ENCODE results near the gene ALDH1B1.

Gene ALDH1B1

DNA sequence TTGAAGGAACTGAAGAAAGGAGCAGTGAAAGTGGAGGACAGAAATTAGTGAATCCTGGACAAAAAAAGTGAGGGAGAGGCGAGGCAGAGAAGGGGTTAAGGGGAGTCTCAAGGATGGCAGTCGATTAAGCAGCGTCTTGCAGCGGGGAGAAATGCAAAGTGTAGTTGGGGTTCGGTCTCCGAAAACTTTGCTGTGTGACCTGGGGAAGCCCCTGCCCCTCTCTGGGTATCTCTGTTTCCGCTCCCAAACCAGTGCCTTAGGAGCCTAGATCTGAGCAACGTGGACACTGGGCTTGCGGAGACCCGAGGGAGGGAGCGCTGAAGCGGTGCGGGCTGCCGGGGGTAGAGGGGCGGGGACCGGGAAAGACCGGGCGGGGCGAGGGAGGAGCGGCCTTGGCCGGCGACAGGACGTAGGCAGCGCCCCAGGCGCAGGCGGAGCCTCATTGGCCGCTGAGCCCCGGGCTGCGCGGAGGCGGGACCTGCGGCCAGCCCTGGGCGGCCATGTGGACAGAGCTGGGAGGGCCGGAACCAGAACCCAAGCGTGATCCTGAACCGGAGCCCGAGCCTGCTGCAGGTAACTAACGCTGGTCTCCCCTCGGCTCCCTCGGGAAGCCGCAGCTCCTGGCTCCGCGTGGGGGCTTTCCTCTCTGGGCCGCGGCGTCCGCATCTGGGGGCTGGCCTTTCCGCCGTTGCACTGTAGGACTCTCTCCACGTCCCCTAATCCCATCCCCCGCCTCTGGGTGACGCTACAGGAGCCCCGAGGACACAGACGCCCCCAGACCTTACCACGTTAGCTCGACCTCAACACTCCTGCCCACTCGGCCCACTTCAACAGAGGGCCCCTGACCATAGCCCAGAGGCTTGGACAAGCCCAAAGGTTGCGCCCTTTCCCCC lies at the start of gene ALDH1B1:
ALDH1B1 (plus strand) TSS at position 468 of the 893 bp plus-strand sequence. CDS start 3,047 bp downstream, outside the sequence.
- peak; percentile 97 for DNase-seq

DNA sequence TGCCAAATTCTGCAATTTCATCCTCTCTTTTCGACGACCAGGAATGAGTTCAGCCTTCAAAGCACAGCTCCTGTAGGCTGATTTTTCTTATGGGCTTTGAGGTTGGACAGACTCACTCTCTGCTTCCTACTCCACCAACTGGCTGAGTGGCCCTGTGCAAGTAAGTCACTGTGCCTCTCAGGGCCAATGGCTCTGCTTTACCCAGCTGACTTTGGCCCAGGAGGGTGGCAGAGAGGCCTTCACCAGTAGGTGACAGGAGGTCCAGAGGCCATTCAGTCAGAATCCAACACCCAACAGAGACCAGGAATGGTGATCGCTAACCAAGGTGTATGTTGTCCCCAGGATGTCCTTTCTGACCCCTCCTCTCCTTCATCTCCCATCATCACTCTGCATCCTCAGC lies 49.5 kb upstream of the ALDH1B1 start:
- no peak for DNase-seq

DNA sequence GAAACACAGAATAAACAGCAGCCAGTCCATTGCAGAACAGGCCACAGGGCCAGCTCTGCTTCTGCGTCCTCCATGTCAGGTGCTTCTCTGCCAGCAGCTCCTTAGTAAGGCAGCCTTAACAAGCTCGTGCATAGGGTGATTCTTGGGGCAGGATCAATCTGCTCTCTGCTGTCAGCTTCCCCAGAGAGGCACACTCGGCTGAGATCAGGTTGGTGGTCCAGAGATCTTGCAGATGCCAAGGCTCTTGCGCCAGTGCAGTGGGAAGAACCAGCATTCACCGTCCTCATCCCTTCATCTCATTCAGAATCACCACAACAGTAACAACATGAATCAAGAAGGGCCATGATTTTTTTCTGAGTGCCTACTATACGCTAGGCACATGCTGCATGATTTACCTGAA lies 49.0 kb upstream of the ALDH1B1 start:
- DNase-seq = no peak

DNA sequence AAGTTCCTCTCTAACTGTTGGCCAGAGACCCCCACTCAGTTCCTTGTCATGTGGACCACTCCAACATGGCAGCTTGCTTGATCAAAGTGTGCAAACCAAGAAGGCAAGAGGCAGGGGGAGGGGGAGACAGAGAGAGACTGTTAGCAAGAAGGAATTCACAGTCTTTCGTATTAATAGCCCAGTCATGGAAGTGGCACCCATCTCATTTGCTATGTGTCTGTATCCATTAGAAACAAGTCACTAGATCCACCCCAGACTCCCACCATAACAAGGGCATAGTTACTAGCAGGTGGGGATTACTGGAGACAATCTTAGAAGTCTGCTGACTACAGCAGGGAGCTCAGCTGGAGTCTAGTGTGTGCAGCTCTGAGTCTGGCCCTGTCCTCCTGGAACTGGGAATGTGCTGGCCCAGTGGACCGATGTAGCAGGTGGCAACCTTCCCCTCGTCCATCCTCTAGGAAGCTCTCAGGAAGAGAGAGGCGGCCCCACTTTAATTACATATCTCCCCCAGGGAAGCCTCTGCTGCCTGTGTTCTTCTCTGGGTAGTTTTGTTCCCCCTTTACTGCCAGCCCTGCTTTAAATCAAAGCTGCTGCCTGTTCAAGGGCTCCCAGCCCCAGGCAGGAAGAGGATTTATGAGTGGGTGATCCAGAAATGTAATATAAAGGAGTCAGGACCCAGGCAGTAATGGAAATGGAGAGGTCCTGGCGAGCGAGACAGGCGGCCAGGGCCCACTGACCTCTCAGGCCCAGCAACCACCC lies 47.8 kb upstream of the ALDH1B1 start:
- no peak for DNase-seq

DNA sequence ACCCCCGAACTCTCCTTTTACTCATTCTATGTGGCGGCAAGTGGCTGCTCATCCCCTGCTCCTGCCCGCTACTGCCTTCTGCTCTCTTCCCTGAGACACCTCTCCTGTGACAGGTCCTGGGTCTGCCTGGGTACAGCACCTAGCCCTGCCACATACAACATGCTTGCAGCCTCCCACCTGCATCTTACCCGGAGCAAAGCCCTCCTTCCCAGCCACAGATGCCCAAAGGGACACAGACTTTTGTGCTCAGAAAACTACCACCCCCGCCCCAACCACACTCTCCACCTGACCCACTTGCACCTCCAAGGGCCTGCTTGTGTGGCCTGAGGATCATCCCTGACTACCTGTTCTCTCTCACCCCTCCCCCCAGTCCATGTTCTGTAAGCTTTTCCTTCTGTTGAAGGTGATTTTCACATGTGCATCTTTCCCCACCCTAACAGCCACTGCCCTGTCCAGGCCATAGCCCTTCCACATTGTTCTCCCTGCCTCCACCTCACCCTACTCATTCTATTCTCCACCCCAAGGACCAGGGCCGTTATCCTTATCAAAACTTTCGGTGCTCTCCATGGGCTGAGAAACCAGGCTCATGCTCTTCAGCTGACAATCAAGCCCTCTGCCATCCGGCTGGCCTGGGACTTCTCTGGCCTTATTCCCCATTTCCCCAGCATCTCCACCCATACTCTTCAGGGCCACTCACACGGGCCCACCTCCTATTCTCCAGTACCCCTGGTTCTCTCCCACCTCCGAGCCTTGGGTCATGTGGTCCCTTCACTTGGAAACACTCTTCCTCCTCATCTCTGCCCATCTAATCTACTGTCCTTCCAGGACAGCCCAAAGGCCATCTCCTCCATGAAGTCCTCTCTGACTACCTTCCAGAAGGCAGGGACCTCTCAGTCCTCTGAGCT lies 46.4 kb upstream of the ALDH1B1 start:
- DNase-seq = no peak

DNA sequence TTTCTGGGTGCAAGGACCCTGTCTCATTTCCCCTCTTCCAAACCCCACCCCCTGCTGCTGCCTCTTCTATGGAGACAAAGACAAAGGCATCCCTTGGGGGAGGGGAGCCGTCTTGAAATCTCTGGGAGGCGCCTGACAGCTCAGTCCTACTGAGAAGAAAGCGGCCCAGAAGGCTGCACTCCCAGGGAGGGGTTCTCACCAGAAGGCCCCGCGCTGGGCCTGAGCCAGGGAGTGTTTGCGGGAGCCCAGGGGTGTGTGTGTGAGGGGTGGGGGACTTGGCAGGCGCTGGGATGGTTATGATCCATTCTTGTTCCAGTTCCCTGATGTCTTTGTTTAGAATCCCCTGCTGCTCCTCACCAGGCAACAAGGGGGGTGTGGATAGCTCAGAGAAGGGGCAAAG lies 45.7 kb upstream of the ALDH1B1 start:
- peak; percentile 54 for DNase-seq

DNA sequence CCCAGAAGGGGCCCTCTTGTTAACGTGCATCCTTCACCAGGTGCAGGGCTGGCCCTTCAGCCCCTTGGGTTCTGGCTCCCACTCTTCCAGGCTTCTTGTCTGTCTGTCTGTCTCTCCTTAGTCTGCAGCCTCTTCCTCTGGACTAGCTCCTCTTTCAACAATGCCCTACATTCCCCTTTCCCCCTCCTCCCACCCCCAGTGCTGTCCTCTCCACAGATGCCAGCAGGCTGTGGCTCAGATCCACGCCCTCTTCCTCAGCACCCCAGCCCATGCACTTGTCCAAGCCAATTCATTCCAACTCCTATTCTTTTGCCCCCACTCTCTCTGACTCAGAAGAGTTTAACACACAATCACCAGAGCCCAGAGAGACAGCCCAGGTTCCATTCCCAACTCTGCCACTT lies 45.2 kb upstream of the ALDH1B1 start:
- DNase-seq = no peak

DNA sequence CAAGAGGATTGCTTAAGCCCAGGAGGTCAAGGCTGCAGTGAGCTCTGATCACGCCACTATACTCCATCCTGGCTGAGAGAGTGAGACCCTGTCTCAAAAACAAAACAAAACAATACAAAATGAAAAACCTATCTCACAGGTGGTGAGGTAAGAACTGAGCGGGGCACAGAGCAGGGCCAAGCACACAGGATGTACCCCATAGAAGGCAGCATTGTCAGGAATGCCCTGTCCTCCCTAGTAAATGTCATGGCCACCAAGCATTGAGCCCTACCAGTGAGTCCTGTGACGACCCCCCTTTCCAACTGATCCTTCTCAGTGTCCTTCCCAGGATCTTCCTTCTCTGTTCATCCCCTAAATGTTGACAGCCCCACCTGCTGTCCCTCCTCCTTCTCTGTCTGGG lies 44.6 kb upstream of the ALDH1B1 start:
- no peak for DNase-seq

DNA sequence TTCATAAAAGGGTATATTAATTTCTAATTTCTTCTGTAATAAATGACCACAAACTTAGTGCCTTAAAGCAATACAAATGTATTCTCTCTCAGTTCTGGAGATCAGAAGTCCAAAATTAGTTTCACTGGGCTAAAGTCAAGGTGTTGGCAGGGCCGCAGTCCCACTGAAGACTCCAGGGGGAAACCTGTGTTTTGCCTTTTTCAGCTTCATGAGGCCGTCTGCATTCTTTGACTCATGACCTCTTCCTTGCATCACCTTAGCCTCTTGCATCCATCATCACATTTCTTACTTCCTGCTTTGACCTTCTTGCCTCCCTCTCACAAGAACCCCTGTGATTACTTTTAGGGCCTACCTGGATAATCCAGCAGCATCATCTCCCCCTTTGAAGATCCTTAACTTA lies 42.0 kb upstream of the ALDH1B1 start:
- no peak for DNase-seq

DNA sequence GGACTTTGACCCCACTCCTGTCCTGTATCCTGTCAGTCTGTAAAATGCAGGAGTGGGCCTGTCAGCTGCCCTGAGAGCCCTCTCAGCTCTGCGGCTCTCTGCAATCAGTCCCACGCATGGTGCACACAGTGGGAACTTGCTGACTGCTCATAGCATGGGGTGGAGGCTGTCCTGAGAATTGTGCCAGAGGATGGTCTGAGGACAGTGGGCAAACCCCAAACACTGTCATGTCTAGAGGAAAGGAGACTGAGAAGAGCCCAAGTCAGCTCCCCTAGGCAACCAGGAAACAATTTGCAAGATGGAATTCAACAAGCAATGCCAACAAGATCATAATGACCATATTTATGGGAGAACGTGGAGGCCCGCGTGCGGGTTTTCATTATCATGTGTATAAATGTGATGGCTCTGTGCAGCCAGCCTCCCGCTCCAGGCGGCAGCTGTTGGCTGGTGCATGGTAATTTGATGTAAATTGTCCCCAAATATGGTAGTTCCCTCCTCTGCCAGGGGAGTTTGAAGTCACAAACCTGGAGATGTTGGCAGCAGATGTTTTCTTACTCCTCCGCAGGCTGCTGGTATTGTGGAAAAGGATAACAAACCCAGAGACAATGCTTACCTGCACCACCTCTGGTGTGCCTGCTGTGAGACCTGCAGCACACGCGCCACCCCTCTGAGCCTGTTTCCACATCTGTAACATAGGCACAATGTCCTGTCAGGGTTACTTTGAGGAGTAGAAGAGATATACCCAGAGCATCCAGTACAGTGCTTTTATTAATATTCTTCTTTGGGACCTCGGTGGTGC lies 39.8 kb upstream of the ALDH1B1 start:
- peak; percentile 81 for DNase-seq

DNA sequence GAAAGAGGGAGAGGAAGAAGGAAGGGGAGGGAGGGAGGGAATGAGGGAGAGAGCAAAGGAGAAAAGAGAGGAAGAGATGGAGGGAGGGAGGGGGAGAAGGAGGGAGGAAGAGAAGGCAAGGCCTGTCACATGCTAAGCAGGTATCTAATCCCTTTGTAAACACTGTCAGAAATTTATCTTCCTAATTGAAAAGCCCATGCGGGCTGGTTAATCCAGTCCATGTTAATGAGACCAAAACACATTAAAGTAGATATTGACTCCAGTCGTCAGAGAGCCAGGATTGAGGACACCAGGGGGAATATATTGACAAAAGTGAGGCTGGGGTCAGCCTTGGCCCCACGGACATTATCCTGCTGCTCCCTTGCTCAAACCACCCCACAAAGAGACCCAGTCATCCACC lies 37.4 kb upstream of the ALDH1B1 start:
- DNase-seq = peak; percentile 72

DNA sequence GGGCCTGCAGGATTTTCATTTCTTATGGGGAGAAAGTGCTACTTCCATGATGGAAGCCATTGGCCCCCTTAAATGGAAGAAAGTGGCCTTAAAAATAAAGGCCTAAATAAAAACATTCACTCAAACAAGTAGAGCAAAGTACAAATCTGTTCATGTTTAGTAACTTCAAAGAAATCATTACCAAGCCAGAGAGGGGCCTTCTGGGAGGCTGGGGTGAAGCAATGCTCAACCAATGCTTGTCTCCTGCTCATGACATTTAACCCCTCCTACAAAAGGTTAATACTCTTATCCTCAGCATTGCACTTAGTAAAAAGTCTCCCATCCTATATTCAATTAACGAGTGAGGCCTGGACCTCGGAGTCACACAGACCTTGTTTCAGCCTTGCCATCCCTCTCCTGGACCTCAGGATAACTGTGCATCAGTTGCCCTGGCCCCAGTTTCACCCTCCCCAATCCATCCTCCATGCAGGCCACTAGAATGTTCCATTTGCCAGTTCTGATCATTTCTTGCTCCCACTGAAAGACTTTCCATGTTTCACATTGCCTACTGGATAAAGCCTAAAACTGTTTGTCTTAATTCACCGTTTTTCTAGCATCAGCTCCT lies 36.9 kb upstream of the ALDH1B1 start:
- no peak for DNase-seq

DNA sequence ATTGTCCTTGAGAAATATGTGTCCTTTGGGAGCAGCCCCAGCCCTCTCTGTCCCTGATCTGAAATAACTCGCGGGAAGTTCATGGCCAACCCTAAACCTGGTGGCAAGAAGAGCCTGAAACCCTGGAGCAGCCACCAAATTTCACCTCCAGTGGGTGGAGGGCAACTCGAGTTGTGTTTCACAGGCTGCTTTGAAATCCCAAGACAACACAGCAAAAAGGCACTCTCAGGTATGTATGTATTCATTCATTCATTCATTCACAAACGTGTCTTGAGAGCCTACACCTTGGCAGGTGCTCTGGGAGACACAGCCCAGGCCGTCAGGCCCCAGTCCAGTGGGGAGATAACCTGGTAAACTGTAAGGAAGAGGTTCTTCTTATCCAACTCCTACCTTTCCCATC lies 35.7 kb upstream of the ALDH1B1 start:
- DNase-seq = no peak

DNA sequence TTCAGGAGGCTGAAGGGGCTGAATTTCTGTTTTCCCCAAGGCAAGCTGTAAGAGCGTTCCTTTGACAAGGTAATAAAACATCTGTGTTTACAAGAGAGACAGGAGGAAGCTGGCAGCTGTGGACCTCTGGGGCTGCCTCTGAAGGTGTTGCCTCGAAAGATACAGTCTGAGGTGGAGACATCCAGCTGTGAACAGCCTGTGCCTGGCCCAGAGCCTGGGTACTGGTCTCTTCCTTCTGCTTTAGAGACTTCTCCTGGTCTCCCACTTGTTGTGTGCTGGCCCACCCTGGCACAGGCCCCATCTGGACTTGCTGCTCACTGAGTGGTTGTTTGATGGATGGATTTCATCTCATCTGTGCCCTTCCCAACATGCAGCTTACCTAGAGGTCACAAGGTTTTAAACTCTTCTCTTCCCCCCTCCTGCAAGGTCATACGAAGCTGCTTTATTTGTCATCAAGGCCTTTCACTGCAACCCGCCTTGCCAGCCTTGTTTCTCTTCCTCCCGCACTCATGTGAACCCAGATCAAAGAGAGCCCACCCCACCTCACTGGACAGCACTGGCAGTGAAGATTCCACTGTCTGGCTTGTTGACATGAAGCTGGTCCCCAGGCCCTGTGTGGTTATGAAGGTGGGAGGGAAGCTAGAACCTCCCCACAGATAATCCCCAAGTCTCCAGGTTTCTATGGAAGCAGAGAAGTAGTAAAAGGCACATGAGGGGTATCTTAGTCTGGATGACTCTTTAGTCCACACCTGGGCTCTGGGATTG lies 35.0 kb upstream of the ALDH1B1 start:
- peak; percentile 20 for DNase-seq

DNA sequence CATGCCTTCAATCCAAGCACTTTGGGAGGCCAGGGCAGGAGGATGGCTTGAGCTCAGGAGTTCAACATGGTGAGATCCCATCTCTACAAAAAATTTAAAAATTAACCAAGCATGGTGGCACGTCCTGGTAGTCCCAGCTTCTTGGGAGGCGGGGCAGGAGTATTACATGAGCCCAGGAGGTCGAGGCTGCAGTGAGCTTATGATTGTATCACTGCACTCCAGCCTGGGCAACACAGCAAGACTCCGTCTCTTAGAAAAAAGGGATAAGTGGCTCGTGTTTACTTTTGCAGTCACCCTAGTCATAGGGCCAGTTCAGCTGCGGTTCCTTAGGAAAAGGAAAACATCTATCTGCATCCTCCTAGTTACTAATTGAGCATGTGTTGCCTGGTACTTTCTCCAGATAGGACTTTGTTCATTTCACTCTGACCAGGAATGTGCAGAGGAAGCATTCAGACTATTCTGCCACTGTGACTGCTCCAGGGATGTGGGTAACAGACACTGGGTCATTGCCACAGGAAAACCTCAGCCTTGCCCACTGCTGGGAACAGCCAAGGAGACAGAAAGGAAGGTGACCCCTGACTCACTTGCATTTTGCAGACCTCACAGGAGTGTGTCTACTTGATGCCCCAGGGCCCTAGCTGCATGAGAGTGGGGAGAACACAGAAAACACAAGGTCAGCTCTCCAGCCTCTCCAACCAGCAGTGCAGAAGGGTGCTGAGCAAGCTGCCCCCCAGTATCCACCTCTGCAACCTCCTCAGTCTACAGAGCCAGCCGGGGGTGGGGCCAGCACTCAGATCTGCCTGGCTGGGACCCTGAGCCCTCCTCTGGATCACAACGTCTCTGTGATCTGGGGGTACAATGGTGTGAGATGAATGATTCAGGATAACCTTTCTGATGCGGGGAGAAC lies 33.9 kb upstream of the ALDH1B1 start:
- DNase-seq = peak; percentile 62

DNA sequence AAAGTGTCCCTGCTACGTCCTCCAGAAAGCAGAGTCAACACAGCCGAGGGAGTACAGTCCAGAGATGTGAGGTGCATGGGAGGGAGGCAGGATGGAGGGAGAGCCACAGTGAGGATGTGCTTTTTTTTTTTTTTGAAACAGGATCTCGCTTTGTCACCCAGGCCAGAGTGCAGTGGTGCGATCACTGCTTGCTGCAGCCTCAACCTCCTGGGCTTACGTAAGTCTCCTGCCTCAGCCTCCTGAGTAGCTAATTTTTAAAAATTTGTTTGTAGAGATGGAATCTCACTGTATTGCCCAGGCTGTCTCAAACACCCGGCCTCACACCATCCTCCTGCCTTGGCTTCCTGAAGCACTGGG lies 33.2 kb upstream of the ALDH1B1 start:
- no peak for DNase-seq

DNA sequence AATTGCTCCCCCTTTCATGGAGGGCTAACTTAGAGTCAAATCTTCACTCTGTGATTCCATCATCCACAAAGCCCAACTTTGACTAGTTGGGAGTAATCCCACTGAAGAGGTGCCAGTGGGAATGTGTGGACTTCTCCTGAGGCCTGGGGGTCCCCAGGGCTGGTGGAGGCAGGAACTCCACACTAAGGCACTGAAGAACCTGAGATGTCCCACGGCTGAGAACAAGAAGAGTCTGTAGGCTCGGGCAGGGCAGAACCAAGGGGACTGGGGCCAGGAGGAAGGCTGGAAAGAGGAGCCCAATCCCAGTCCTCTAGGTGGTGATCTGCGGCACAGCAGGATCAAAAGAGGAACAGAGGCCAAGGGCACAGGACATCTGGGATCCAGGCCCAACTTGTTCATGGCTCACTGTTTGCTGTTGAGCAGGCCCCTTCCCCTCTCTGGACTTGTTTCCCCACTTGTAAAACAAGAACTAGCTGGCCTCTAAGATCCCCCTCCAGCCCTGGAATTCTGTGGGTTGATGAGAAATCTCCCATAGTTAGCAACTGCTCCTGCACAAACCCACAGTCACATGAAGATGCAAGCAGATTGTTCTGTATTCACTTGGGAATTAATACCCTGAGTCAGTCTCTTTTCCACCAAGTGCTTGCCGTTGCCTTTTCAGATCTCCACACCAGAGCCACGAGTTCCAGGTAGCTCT lies 32.7 kb upstream of the ALDH1B1 start:
- DNase-seq = no peak

DNA sequence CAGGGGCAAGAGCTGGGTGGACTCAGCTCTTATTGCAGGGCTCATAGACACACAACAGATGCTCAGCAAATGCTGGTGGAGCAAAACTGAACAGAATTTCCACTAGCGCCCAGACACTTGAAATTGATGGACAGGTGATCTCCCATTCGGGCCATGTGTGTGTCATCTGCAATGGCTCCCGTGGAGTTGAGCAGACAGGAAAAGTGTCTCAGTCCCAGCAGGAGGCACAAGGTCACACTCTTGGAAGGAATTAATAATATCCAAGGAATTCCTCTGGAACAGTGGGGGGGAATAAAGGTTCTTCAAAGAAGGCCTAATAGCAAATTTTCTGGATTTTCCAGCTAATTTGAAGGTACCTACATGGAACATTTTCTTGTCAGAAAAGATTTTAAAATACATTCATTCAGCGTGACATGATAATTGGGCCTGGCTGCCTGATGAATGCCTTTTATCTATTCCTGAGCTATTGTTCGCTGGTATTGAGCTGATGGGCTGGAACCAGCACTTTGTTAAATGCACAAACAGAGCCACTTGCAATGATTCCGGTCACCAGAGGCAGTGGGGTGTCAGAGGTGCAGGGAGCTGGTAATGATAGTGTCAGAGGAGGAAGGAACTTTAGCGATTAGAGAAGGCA lies 31.5 kb upstream of the ALDH1B1 start:
- DNase-seq = peak; percentile 87

DNA sequence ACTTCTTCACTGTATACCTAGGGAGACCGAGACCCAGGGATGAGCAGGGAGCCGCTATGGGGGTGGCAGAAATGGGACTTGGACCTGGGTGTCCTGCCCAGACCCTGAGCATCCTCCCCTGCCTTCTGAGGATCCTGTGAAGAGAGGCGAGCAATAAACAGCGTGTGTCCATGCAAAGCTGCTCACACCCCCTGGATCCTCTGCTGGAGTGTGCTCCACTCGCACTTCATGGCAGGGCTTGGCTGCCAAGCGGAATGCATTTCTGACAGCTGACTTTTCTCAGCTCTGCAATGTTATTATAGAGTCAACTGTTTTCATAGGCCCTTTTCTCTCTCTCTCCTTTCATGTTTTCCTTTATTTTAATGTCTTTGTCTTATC lies 31.0 kb upstream of the ALDH1B1 start:
- DNase-seq = peak; percentile 82
